Left lung (tissue), 10 donors: ENCODE results near the gene FOXK1. TPM values are rescaled to one million over a fixed set of nuclear protein-coding genes. Genes with fewer than 3 reads are reported as not detected.

Experiments
- ATAC-seq: fragments of 200-7000 bp; cut with Tn5 transposase; one replicate; pipeline ENCODE4 v1.9.1; 2020; ENCODE audit warnings: moderate library complexity
- DNase-seq, 4 donors: peaks; one replicate each; pipeline ENCODE4 v3.0.0-alpha.2; 2013 to 2020
- H3K27ac ChIP-seq, 2 donors: fragments of 200-600 bp; sonication (generic) in 1 of 2; one replicate each; pipeline versions ENCODE4 v1.5.0 to v1.8.0; 2020 to 2021
- H3K27me3 ChIP-seq, 2 donors: fragments of 200-600 bp; sonication (generic) in 1 of 2; one replicate each; pipeline versions ENCODE4 v1.5.0 to v1.8.0; 2020 to 2021
- H3K36me3 ChIP-seq, 2 donors: fragments of 200-600 bp; sonication (generic) in 1 of 2; one replicate each; pipeline versions ENCODE4 v1.5.0 to v1.8.0; 2020 to 2021
- H3K4me1 ChIP-seq, 2 donors: fragments of 200-600 bp; one replicate each; pipeline ENCODE4 v1.8.0; 2021
- H3K4me3 ChIP-seq, 2 donors: fragments of 200-600 bp; sonication (generic) in 1 of 2; one replicate each; pipeline versions ENCODE4 v1.5.0 to v1.8.0; 2020 to 2021; ENCODE audit warnings: mild to moderate bottlenecking in 1 of 2
- H3K9me3 ChIP-seq, 2 donors: fragments of 200-600 bp; sonication (generic) in 1 of 2; one replicate each; pipeline versions ENCODE4 v1.5.0 to v1.8.0; 2020 to 2021
- CTCF ChIP-seq, 2 donors: fragments of 200-600 bp; sonication (generic) in 1 of 2; IDR thresholded peaks; one replicate each; pipeline versions ENCODE4 v1.5.0 to v1.8.0; 2021; ENCODE audit warnings: antibody characterized with exemption in 2 of 2
- intact Hi-C, 2 donors: fragments of 100-400 bp; cut with DNase I; formaldehyde crosslinking; loops; one replicate each; pipeline versions ENCODE4 v1.11.2 to v1.14.2; 2022
- microRNA-seq, 2 donors: library from miRNA; unstranded; fragments of <30 nt; microRNA quantifications; one replicate each; pipeline ENCODE4, GENCODE V29; 2019
- polyA plus RNA-seq, 6 donors: library from polyadenylated mRNA; unstranded; fragments of 120-200 nt; gene quantifications; one replicate each; pipeline ENCODE4 v1.2.1, GENCODE V29; 2013; ENCODE audit not compliant: insufficient read length in 6 of 6
- total RNA-seq, 2 donors: library from RNA; stranded (reverse); fragmentation: NEBNext Ultra II Directional; extraction: Animal tissue kit (Norgen Biotek cat#: 25700); gene quantifications; one replicate each; pipeline ENCODE4 v1.2.1, GENCODE V29; 2021
- donor health status: DM: no; HTN: yes; CAD: no.
- donor health status: DM: no; HTN: no; CAD: no.

FOXK1 gene
- total and polyA plus RNA-seq, 8 donors = 15.1 to 29.2 (median 18.8) TPM

GRCh38 chr7:4820405-4820966 lies 138.4 kb downstream of the FOXK1 start:
- TF ChIP-seq CTCF (IDR thresholded peaks at IDR 0.05) = no peak
- Histone ChIP-seq H3K4me1 (no peaks in the 10 kb centered on the region), H3K4me3 (no peak overlapping the region), H3K9me3 (no peaks in the 10 kb centered on the region), H3K27ac (no peak overlapping the region), H3K27me3 (no peaks in the 10 kb centered on the region), H3K36me3 (no peaks in the 10 kb centered on the region)
- intact Hi-C loops = no loop called here
- ATAC-seq (no peak), DNase-seq (no peak)

Small RNA genes within 50 kb of the gene (microRNA-seq; reads per million reads assigned to microRNA genes)
- 0 reads per million in 2 donors for gene MIR4656

Other genes with a start within 250 kb of the FOXK1 start
- gene AP5Z1, start 93.3 kb downstream of the FOXK1 start, total RNA-seq = 10 to 100 TPM; 37.1 to 49.5 TPM
- 10 to 100 TPM; 16.9 to 30.2 (median 19.1) TPM for gene AP5Z1, start 93.3 kb downstream of the FOXK1 start, polyA plus RNA-seq
- under 1 TPM; 0.17 to 0.24 TPM for gene PAPOLB, start 179.7 kb downstream of the FOXK1 start, total RNA-seq
- gene PAPOLB, start 179.7 kb downstream of the FOXK1 start, polyA plus RNA-seq = under 1 TPM; 0.07 to 0.15 (median 0.12) TPM
- gene RADIL, start 201.4 kb downstream of the FOXK1 start, total RNA-seq = 1 to 10 TPM; 6.2 to 8.0 TPM
- gene RADIL, start 201.4 kb downstream of the FOXK1 start, polyA plus RNA-seq = 10 to 100 TPM in 2 of 6 donors, 1 to 10 TPM in 4; 8.0 to 14.7 (median 9.6) TPM